HEK293T (cell line): ENCODE data around the gene PTCRA.

Source experiments
- BHLHE40 ChIP-seq: fragments of 450-650 bp; IDR thresholded peaks from 2 replicates; pipeline ENCODE4 v1.6.1; 2016; ENCODE audit warnings: mild to moderate bottlenecking, moderate library complexity, borderline replicate concordance
- HDGF ChIP-seq: fragments of 450-650 bp; IDR thresholded peaks from 2 replicates; pipeline ENCODE4 v1.6.1; 2017; ENCODE audit warnings: antibody characterized with exemption, borderline replicate concordance
- NFRKB ChIP-seq: fragments of 450-650 bp; IDR thresholded peaks from 2 replicates; pipeline ENCODE4 v1.6.1; 2016; ENCODE audit warnings: mild to moderate bottlenecking, moderate library complexity
- SP1 ChIP-seq: fragments of 450-650 bp; IDR thresholded peaks from 2 replicates; pipeline ENCODE4 v1.6.1; 2017

DNA sequence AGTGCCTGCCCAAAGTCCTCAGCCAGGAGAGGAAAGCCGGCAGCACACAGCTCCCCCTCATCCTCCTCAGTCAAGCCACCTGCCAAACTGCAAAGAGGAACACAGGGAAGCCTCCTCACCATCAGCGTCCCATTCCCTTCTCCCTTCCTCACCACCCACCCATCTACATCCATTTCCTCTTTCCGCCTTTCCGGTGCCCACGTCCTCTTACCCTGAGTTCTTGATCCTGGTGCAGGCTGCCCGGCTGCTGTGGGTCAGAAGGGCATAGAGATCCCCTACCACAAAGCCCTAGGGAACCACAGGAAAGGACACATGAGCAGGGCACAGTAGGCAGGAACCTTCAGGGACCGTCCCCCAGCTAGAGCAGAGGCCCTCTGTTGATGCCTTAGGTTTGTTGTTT lies 50.7 kb downstream of the PTCRA start:
- no peak for TF ChIP-seq NFRKB
- TF ChIP-seq SP1 = no peak
- TF ChIP-seq HDGF = no peak
- no peak for TF ChIP-seq BHLHE40
